ENCODE data around the gene AQP3. TPM values are rescaled to one million over a fixed set of nuclear protein-coding genes. Genes with fewer than 3 reads are reported as not detected.
"Not testable (repeated sequence)": the region's sequence is repeated elsewhere in the genome, so short reads cannot be mapped to it uniquely, and the experiment has no call there.

Gene AQP3
- total and polyA plus RNA-seq, 2 of the 4 experiments (the other 2 are of a cell fraction), result 3.8 to 12.2 TPM

- DNase-seq (no peak), ATAC-seq (ENCODE audit: low read depth) (no peak)
- H4K8ac ChIP-seq (ENCODE audit: low read depth in 2 of 2, low read length in 2 of 2), result no peak overlapping the region
- H3K9me3 ChIP-seq (ENCODE audit: control insufficient read depth, insufficient read depth, low read length), result no peaks in the 10 kb centered on the region
- no peaks in the 10 kb centered on the region for H4K20me1 ChIP-seq (ENCODE audit: insufficient read depth, low read length)
- no peak overlapping the region for H2BK120ac ChIP-seq (ENCODE audit: low read depth, low read length)
- H3K23ac ChIP-seq (ENCODE audit: low read depth, low read length), result no peak overlapping the region
- H3K4me3 ChIP-seq (ENCODE audit: insufficient read depth, low read depth, low read length), result no peak overlapping the region
- WGBS, 2 experiments (ENCODE audit: extremely low coverage in 2 of 2, insufficient read length in 1 of 2), result 83% methylated on average over 1 of the region's 4 CpGs; no CpG with 5 or more reads in 1 of the 2 experiments
- H2BK15ac ChIP-seq (ENCODE audit: low read depth, low read length), result no peak overlapping the region
- no peak overlapping the region for H3K9ac ChIP-seq (ENCODE audit: low read depth, low read length)
- POLR2A ChIA-PET (ENCODE audit: unreplicated experiment), result interaction anchor here (0.6 to 0.7 kb wide), 2 partner anchors 8 to 13 kb away, joined by 3 read pairs; no protein-coding TSS in a partner anchor
- H3K79me1 ChIP-seq (ENCODE audit: low read depth in 1 of 2, low read length in 2 of 2), result no peaks in the 10 kb centered on the region
- H2AK9ac ChIP-seq (replicated peaks; ENCODE audit: low read depth, low read length, poor library complexity), result no peak overlapping the region
- H3K56ac ChIP-seq (ENCODE audit: extremely low read depth, insufficient read depth, low read length), result no peak overlapping the region
- H3K4me2 ChIP-seq (ENCODE audit: low read depth, low read length), result no peak overlapping the region
- H4K91ac ChIP-seq (ENCODE audit: insufficient read depth, low read depth, low read length), result no peak overlapping the region
- H2BK20ac ChIP-seq (ENCODE audit: low read depth, low read length), result no peak overlapping the region
- no peak overlapping the region for H4K5ac ChIP-seq (ENCODE audit: low read depth, low read length)
- no peak overlapping the region for H2AK5ac ChIP-seq (ENCODE audit: low read depth, low read length)
- intact Hi-C loops (cut with micrococcal nuclease) (no loop called here), dilution Hi-C loops (cut with HindIII; ENCODE audit: low sequenced_read_pairs, unreplicated experiment) (no loop called here), in situ Hi-C loops (cut with MboI; ENCODE audit: low sequenced_read_pairs) (no loop called here)
- H3K4me1 ChIP-seq (ENCODE audit: control insufficient read depth, insufficient read depth, low read length), result no peaks in the 10 kb centered on the region
- H3K27me3 ChIP-seq (ENCODE audit: control insufficient read depth, insufficient read depth, low read length), result peaks cover 6% of the 10 kb centered on the region
- no peak overlapping the region for H2BK5ac ChIP-seq (ENCODE audit: low read depth, low read length, poor library complexity, severe bottlenecking)
- no peak overlapping the region for H3K14ac ChIP-seq (replicated peaks; ENCODE audit: low read depth, low read length)
- H3K27ac ChIP-seq (ENCODE audit: insufficient read depth, low read length), result no peak overlapping the region
- H3K36me3 ChIP-seq (ENCODE audit: control insufficient read depth, insufficient read depth, low read length), result no peaks in the 10 kb centered on the region
- BruUV-seq (replicated peaks), result no TSS peak
- H3K4ac ChIP-seq (ENCODE audit: low read depth, low read length), result no peak overlapping the region
- no peaks in the 10 kb centered on the region for H3K9me1 ChIP-seq (ENCODE audit: insufficient read depth, low read length)
- CTCF ChIA-PET, result interaction anchor here (0.6 kb wide), 1 partner anchor 423 kb away, joined by 5 read pairs; no protein-coding TSS in a partner anchor
- TF ChIP-seq BHLHE40 (IDR thresholded peaks at IDR 0.05; ENCODE audit: low read depth, low read length), result no peak
- TF ChIP-seq CTCF (conservative IDR thresholded peaks at IDR 0.05; ENCODE audit: low read depth, low read length), result no peak
- H3K18ac ChIP-seq (ENCODE audit: low read depth, low read length), result no peak overlapping the region
- no peak overlapping the region for H2AFZ ChIP-seq (replicated peaks; ENCODE audit: low read length, poor library complexity)
Observed at GRCh38 chr9:33425128-33425533, 22.3 kb downstream of the AQP3 start.

GRCh38 chr9:33424492-33424891, 22.9 kb downstream of the AQP3 start:
- DNase-seq; BruUV-seq (replicated peaks); H2BK15ac ChIP-seq (ENCODE audit: low read depth, low read length); H4K5ac ChIP-seq (ENCODE audit: low read depth, low read length); dilution Hi-C loops (cut with HindIII; ENCODE audit: low sequenced_read_pairs, unreplicated experiment); ATAC-seq (ENCODE audit: low read depth); H2BK5ac ChIP-seq (ENCODE audit: low read depth, low read length, poor library complexity, severe bottlenecking); H3K56ac ChIP-seq (ENCODE audit: extremely low read depth, insufficient read depth, low read length); intact Hi-C loops (cut with micrococcal nuclease); H2AFZ ChIP-seq (replicated peaks; ENCODE audit: low read length, poor library complexity); H2AK9ac ChIP-seq (replicated peaks; ENCODE audit: low read depth, low read length, poor library complexity); H4K8ac ChIP-seq (ENCODE audit: low read depth in 2 of 2, low read length in 2 of 2); H3K23ac ChIP-seq (ENCODE audit: low read depth, low read length); H3K9me1 ChIP-seq (ENCODE audit: insufficient read depth, low read length); H2AK5ac ChIP-seq (ENCODE audit: low read depth, low read length); H4K91ac ChIP-seq (ENCODE audit: insufficient read depth, low read depth, low read length); H3K4me3 ChIP-seq (ENCODE audit: insufficient read depth, low read depth, low read length); H3K4me2 ChIP-seq (ENCODE audit: low read depth, low read length); H3K9me3 ChIP-seq (ENCODE audit: control insufficient read depth, insufficient read depth, low read length); H3K4ac ChIP-seq (ENCODE audit: low read depth, low read length); H3K79me1 ChIP-seq (ENCODE audit: low read depth in 1 of 2, low read length in 2 of 2); H3K36me3 ChIP-seq (ENCODE audit: control insufficient read depth, insufficient read depth, low read length); H3K14ac ChIP-seq (replicated peaks; ENCODE audit: low read depth, low read length); H3K27ac ChIP-seq (ENCODE audit: insufficient read depth, low read length); H2BK20ac ChIP-seq (ENCODE audit: low read depth, low read length); H3K18ac ChIP-seq (ENCODE audit: low read depth, low read length); H3K4me1 ChIP-seq (ENCODE audit: control insufficient read depth, insufficient read depth, low read length); H2BK120ac ChIP-seq (ENCODE audit: low read depth, low read length); H4K20me1 ChIP-seq (ENCODE audit: insufficient read depth, low read length); H3K9ac ChIP-seq (ENCODE audit: low read depth, low read length): not testable (repeated sequence)
- ChIA-PET POLR2A (ENCODE audit: unreplicated experiment) (interaction anchor here (0.6 kb wide), 1 partner anchor 9 kb away, joined by 3 read pairs; no protein-coding TSS in a partner anchor), CTCF (interaction anchor here (0.6 kb wide), 1 partner anchor 423 kb away, joined by 5 read pairs; no protein-coding TSS in a partner anchor)
- no CpG with 5 or more reads among the region's 6 CpGs for WGBS, 2 experiments (ENCODE audit: extremely low coverage in 2 of 2, insufficient read length in 1 of 2)
- in situ Hi-C loops (cut with MboI; ENCODE audit: low sequenced_read_pairs), result loop anchor here (25.0 kb wide), 1 partner anchor 288 kb away; no protein-coding TSS in a partner anchor
- peaks cover 11% of the 10 kb centered on the region for H3K27me3 ChIP-seq (ENCODE audit: control insufficient read depth, insufficient read depth, low read length)
